Measurements from ENCODE around the gene PBRM1.
"Not testable (repeated sequence)": the region's sequence is repeated elsewhere in the genome, so short reads cannot be mapped to it uniquely, and the experiment has no call there.

Gene PBRM1

GRCh38 chr3:52703341-52703740 lies 17.6 kb upstream of the PBRM1 start:
- peak; percentile 82 for DNase-seq

GRCh38 chr3:52697632-52697965 lies 11.9 kb upstream of the PBRM1 start:
- no peak for DNase-seq

- no peak for DNase-seq
These were observed 11.3 kb upstream of the PBRM1 start for GRCh38 chr3:52696830-52697631.

- no peak for DNase-seq
These were observed 10.3 kb upstream of the PBRM1 start for GRCh38 chr3:52695798-52696671.

GRCh38 chr3:52694528-52695189 lies 8.9 kb upstream of the PBRM1 start:
- no peak for DNase-seq

GRCh38 chr3:52693071-52693470 lies 7.4 kb upstream of the PBRM1 start:
- no peak for DNase-seq

GRCh38 chr3:52690560-52690959 lies 4.8 kb upstream of the PBRM1 start:
- no peak for DNase-seq

GRCh38 chr3:52689151-52689550 lies 3.4 kb upstream of the PBRM1 start:
- no peak for DNase-seq

- DNase-seq = no peak
These were observed 2.6 kb upstream of the PBRM1 start for GRCh38 chr3:52688266-52688665.

- DNase-seq = peak; percentile 85
These were observed 416 bp downstream of the PBRM1 start for GRCh38 chr3:52685285-52685708.

- DNase-seq = no peak
These were observed 1.5 kb downstream of the PBRM1 start for GRCh38 chr3:52684184-52684583.

- DNase-seq = no peak
These were observed 2.1 kb downstream of the PBRM1 start for GRCh38 chr3:52683611-52684010.

GRCh38 chr3:52682016-52682415 lies 3.7 kb downstream of the PBRM1 start:
- peak; percentile 76 for DNase-seq

GRCh38 chr3:52681596-52681995 lies 4.1 kb downstream of the PBRM1 start:
- peak; percentile 44 for DNase-seq

GRCh38 chr3:52679811-52680210 lies 5.9 kb downstream of the PBRM1 start:
- DNase-seq = no peak

GRCh38 chr3:52679199-52679538 lies 6.5 kb downstream of the PBRM1 start:
- no peak for DNase-seq

GRCh38 chr3:52678265-52679198 lies 7.2 kb downstream of the PBRM1 start:
- DNase-seq = no peak

GRCh38 chr3:52676201-52676600 lies 9.5 kb downstream of the PBRM1 start:
- DNase-seq = not testable (repeated sequence)

GRCh38 chr3:52671676-52672075 lies 14.0 kb downstream of the PBRM1 start:
- no peak for DNase-seq

GRCh38 chr3:52670621-52671521 lies 14.8 kb downstream of the PBRM1 start:
- peak; percentile 80 for DNase-seq

- DNase-seq = no peak
These were observed 22.6 kb downstream of the PBRM1 start for GRCh38 chr3:52663098-52663497.
